Stimulated activated CD8-positive, alpha-beta memory T cell treated with anti-CD3 and anti-CD28 coated beads, Interleukin-2, amount 100 ng/mL, for 48 hours (primary cell): ENCODE results near the gene SMAD2.

Source experiments
- DNase-seq, 2 donors: peaks; one replicate each; pipeline ENCODE4 v3.0.0-alpha.2; 2020; ENCODE audit warnings: low read depth in 2 of 2

Gene SMAD2

GRCh38 chr18:47898055-47898454 is 32.4 kb downstream of the SMAD2 start:
- DNase-seq, result no peak

- no peak for DNase-seq
Measured at GRCh38 chr18:47895565-47896250, 34.8 kb downstream of the SMAD2 start.

- DNase-seq, result no peak
Measured at GRCh38 chr18:47893939-47894699, 36.3 kb downstream of the SMAD2 start.

- no peak for DNase-seq
Measured at GRCh38 chr18:47893047-47893446, 37.4 kb downstream of the SMAD2 start.

GRCh38 chr18:47888156-47888555 is 42.3 kb downstream of the SMAD2 start:
- DNase-seq, result no peak

GRCh38 chr18:47887227-47887626 is 43.2 kb downstream of the SMAD2 start:
- DNase-seq, result no peak

GRCh38 chr18:47883771-47884413 is 46.6 kb downstream of the SMAD2 start:
- no peak for DNase-seq

- DNase-seq, result no peak
Measured at GRCh38 chr18:47882641-47883040, 47.8 kb downstream of the SMAD2 start.

- no peak for DNase-seq
Measured at GRCh38 chr18:47881752-47882455, 48.6 kb downstream of the SMAD2 start.

GRCh38 chr18:47881042-47881441 is 49.4 kb downstream of the SMAD2 start:
- DNase-seq, result no peak

- DNase-seq, result no peak
Measured at GRCh38 chr18:47877892-47878291, 52.6 kb downstream of the SMAD2 start.

GRCh38 chr18:47876813-47877212 is 53.6 kb downstream of the SMAD2 start:
- no peak for DNase-seq

- no peak for DNase-seq
Measured at GRCh38 chr18:47873625-47874024, 56.8 kb downstream of the SMAD2 start.

GRCh38 chr18:47872426-47872825 is 58.0 kb downstream of the SMAD2 start:
- DNase-seq, result no peak

- no peak for DNase-seq
Measured at GRCh38 chr18:47871288-47871687, 59.2 kb downstream of the SMAD2 start.

GRCh38 chr18:47870605-47871004 is 59.9 kb downstream of the SMAD2 start:
- no peak for DNase-seq

- DNase-seq, result no peak
Measured at GRCh38 chr18:47868744-47869143, 61.7 kb downstream of the SMAD2 start.

- no peak for DNase-seq
Measured at GRCh38 chr18:47865183-47865582, 65.3 kb downstream of the SMAD2 start.

- no peak for DNase-seq
Measured at GRCh38 chr18:47863041-47863440, 67.4 kb downstream of the SMAD2 start.

GRCh38 chr18:47858607-47859006 is 71.9 kb downstream of the SMAD2 start:
- no peak for DNase-seq

- no peak for DNase-seq
Measured at GRCh38 chr18:47847635-47848034, 82.8 kb downstream of the SMAD2 start.

- no peak for DNase-seq
Measured at GRCh38 chr18:47846431-47846830, 84.0 kb downstream of the SMAD2 start.
